G401.6 (cell line): ENCODE measurements around the gene RAB4A.

ENCODE experiments used
- FAIRE-seq: peaks from 2 replicates; lab custom pipeline; 2012; peaks lifted over from hg19 to GRCh38; lab: Jason Lieb, UNC

The RAB4A gene

DNA sequence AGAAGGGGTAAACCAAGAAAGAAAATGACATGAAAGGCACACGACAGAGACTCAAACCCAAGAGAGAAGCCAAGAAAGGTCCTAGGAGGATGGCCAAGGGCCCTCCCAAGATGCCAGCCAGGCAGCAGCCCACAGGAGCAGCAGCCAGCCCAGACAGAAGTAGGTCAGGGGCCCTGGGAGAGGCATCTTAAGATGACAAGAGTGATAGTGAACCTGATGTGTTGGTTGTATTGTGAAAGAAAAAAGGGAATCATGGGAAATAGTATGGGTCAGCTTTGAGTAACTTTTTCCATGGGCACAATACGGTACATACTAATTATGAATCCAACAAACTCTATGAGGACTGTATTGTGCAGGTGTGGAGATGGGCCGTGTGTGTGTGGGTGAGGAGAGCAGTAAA is 68.6 kb downstream of the RAB4A start:
- FAIRE-seq, result no peak

- FAIRE-seq, result no peak
These were observed 69.6 kb downstream of the RAB4A start for GRCh38 chr1:229340496-229340895.

GRCh38 chr1:229341774-229342655 is 71.1 kb downstream of the RAB4A start:
- FAIRE-seq, result no peak

- FAIRE-seq, result no peak
These were observed 72.0 kb downstream of the RAB4A start, which contains the start of gene CCSAP for GRCh38 chr1:229342656-229343569. TSS of gene CCSAP (minus strand) at chr1:229343047. CDS start at chr1:229342465, 582 bp downstream.

DNA sequence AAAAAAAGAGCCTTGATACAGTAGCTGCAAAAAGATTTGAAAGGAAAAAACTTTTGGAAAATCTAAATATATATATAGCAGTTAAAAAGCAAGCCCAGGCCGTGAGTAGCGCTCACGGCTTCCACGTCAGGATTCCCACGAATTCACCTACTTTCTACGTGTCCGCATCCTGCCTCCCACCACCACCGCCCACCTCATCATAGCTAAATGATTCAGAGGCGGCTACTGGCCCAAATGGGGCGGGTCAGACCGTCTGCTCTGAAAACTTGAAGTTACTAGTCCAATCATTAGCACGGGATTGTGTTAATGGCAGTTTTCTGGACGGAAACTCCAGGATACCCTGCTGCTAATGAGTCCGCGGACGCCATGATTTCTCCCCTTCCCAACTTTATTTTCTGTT is 73.2 kb downstream of the RAB4A start:
- FAIRE-seq, result no peak

DNA sequence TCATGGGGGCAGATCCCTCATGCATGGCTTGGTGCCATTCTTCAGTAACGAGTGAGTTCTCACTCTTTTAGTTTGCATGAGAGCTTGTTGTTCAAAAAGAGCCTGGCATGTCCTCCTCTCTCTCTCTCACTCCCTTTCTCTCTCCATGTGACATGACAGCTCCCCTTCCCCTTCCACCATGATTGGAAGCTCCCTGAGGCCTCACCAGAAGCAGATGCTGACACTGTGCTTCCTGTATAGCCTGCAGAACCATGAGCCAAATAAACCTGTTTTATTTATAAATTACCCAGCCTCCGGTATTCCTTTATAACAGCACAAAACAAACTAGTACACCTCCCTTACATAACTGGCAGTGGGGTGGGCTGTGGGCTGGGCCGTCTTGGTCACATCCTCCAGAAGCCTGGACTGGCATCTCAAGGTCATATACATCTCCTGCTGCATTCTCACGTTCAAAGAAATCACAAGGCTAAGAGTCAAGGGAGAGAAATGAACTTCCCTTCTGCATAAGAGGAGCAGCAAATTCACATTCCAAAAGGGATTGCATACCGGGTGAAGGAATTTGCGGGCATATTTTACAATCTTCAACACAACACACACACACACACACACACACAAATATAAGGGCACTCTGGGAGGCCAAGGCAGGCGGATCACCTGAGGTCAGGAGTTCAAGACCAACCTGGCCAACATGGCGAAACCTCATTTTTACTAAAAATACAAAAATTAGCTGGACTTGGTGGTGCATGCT is 74.2 kb downstream of the RAB4A start:
- no peak for FAIRE-seq

DNA sequence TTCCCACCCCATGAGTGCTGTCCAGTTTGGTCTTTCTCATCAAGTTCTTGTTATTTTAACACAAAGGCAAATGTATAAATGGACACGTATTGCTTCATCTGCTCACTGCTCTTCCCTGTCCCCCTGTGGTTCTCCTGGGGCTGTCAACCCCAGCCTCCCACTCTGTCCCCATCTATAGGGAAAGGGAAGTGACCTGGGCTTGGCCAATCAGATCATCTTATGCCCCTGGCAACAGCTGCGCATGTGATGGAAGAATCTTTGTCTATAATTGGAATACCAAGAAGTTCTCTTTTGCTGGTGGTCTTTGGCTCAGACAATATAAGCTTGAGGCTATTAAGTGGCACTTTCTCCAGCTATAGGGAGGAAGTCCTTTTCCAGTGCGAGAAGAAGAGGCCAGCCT is 76.6 kb downstream of the RAB4A start:
- FAIRE-seq, result no peak

- FAIRE-seq, result no peak
These were observed 78.8 kb downstream of the RAB4A start for GRCh38 chr1:229349463-229350385.

- FAIRE-seq, result no peak
These were observed 82.1 kb downstream of the RAB4A start for GRCh38 chr1:229352975-229353374.

GRCh38 chr1:229354226-229354625 is 83.3 kb downstream of the RAB4A start:
- FAIRE-seq, result no peak
